Islet precursor cell (in vitro differentiated cells): ENCODE data around the gene PLA2G4F.
A peak's percentile ranks its signal among the peaks of the same experiment; 100 is the strongest.

Source experiments
- DNase-seq: peaks from one replicate; pipeline ENCODE4 v3.0.0-alpha.2; 2018

PLA2G4F gene

GRCh38 chr15:42130246-42130986 is 26.0 kb downstream of the PLA2G4F start:
- DNase-seq, result peak; percentile 51

- no peak for DNase-seq
These were observed 27.1 kb downstream of the PLA2G4F start for GRCh38 chr15:42129364-42129763.

- no peak for DNase-seq
These were observed 28.0 kb downstream of the PLA2G4F start for GRCh38 chr15:42128476-42128875.

- DNase-seq, result no peak
These were observed 32.9 kb downstream of the PLA2G4F start for GRCh38 chr15:42123546-42123945.

GRCh38 chr15:42121682-42122081 is 34.8 kb downstream of the PLA2G4F start:
- DNase-seq, result no peak

- DNase-seq, result no peak
These were observed 35.4 kb downstream of the PLA2G4F start for GRCh38 chr15:42121021-42121420.

- DNase-seq, result no peak
These were observed 36.2 kb downstream of the PLA2G4F start for GRCh38 chr15:42120285-42120684.

GRCh38 chr15:42119446-42119760 is 37.0 kb downstream of the PLA2G4F start:
- no peak for DNase-seq

GRCh38 chr15:42118650-42119445 is 37.6 kb downstream of the PLA2G4F start:
- DNase-seq, result no peak

- no peak for DNase-seq
These were observed 44.5 kb downstream of the PLA2G4F start for GRCh38 chr15:42111924-42112323.

GRCh38 chr15:42110367-42110766 is 46.1 kb downstream of the PLA2G4F start:
- DNase-seq, result no peak

- DNase-seq, result no peak
These were observed 47.6 kb downstream of the PLA2G4F start for GRCh38 chr15:42108806-42109205.

GRCh38 chr15:42108189-42108588 is 48.2 kb downstream of the PLA2G4F start:
- no peak for DNase-seq

GRCh38 chr15:42107473-42107872 is 49.0 kb downstream of the PLA2G4F start:
- no peak for DNase-seq

- no peak for DNase-seq
These were observed 50.1 kb downstream of the PLA2G4F start for GRCh38 chr15:42106288-42106687.

- DNase-seq, result no peak
These were observed 52.1 kb downstream of the PLA2G4F start for GRCh38 chr15:42104095-42104891.

- no peak for DNase-seq
These were observed 53.7 kb downstream of the PLA2G4F start for GRCh38 chr15:42102646-42103235.

- DNase-seq, result no peak
These were observed 54.6 kb downstream of the PLA2G4F start for GRCh38 chr15:42101861-42102260.

- no peak for DNase-seq
These were observed 56.2 kb downstream of the PLA2G4F start for GRCh38 chr15:42100021-42100800.

GRCh38 chr15:42097018-42097417 is 59.4 kb downstream of the PLA2G4F start:
- DNase-seq, result no peak

GRCh38 chr15:42094512-42094963 is 61.9 kb downstream of the PLA2G4F start, which contains the start of gene PLA2G4D:
Gene PLA2G4D (minus strand): TSS chr15:42094562. CDS start chr15:42094459, 103 bp downstream.
- no peak for DNase-seq

- DNase-seq, result no peak
These were observed 62.5 kb downstream of the PLA2G4F start for GRCh38 chr15:42093966-42094365.
